Mesenteric fat pad (tissue), 1 donor: Measurements from ENCODE around the gene UBE2D2. TPM values are rescaled to one million over a fixed set of nuclear protein-coding genes. Genes with fewer than 3 reads are reported as not detected.

ENCODE experiments used
- DNase-seq: peaks from one replicate; pipeline ENCODE4 v3.0.0-alpha.2; 2020; ENCODE audit warnings: low spot score
- total RNA-seq: library from RNA; stranded (reverse); fragmentation: NEBNext Ultra II Directional; extraction: Animal tissue kit (Norgen Biotek cat#: 25700); gene quantifications from one replicate; pipeline ENCODE4 v1.2.1, GENCODE V29; 2021
- donor health status: DM: yes; HTN: yes; CAD: no.

The UBE2D2 gene
- total RNA-seq, 1 donor from 2014 or later, result 111 TPM

GRCh38 chr5:139646111-139646510 lies 85.0 kb downstream of the UBE2D2 start:
- DNase-seq, result no peak

- DNase-seq, result no peak
These were observed 85.9 kb downstream of the UBE2D2 start for GRCh38 chr5:139646912-139647505.

GRCh38 chr5:139647506-139648204 lies 86.5 kb downstream of the UBE2D2 start:
- no peak for DNase-seq

- DNase-seq, result no peak
These were observed 87.3 kb downstream of the UBE2D2 start, which contains the start of gene CXXC5 for GRCh38 chr5:139648205-139649081. TSS of gene CXXC5 (plus strand) at chr5:139648349. CDS start at chr5:139680524, 32,175 bp downstream.

- no peak for DNase-seq
These were observed 88.2 kb downstream of the UBE2D2 start for GRCh38 chr5:139649082-139649991.

GRCh38 chr5:139650031-139650688 lies 89.0 kb downstream of the UBE2D2 start:
- DNase-seq, result no peak

GRCh38 chr5:139650689-139651042 lies 89.5 kb downstream of the UBE2D2 start:
- DNase-seq, result no peak

- no peak for DNase-seq
These were observed 90.1 kb downstream of the UBE2D2 start for GRCh38 chr5:139651043-139651834.

GRCh38 chr5:139651853-139652787 lies 91.0 kb downstream of the UBE2D2 start:
- no peak for DNase-seq

GRCh38 chr5:139652788-139653241 lies 91.7 kb downstream of the UBE2D2 start:
- DNase-seq, result no peak

- no peak for DNase-seq
These were observed 92.5 kb downstream of the UBE2D2 start for GRCh38 chr5:139653616-139654015.

- DNase-seq, result no peak
These were observed 93.3 kb downstream of the UBE2D2 start for GRCh38 chr5:139654464-139654863.

GRCh38 chr5:139654871-139655491 lies 93.8 kb downstream of the UBE2D2 start:
- no peak for DNase-seq

- DNase-seq, result no peak
These were observed 94.7 kb downstream of the UBE2D2 start for GRCh38 chr5:139655727-139656271.

GRCh38 chr5:139657363-139658321 lies 96.5 kb downstream of the UBE2D2 start:
- DNase-seq, result no peak

- DNase-seq, result no peak
These were observed 97.4 kb downstream of the UBE2D2 start for GRCh38 chr5:139658501-139658927.
